Left lobe of liver (tissue), 2 donors: ENCODE measurements around the gene NOC4L. TPM values are rescaled to one million over a fixed set of nuclear protein-coding genes. Genes with fewer than 3 reads are reported as not detected.
"Not testable (repeated sequence)": the region's sequence is repeated elsewhere in the genome, so short reads cannot be mapped to it uniquely, and the experiment has no call there.

ENCODE experiments used
- ATAC-seq: fragments of 200-7000 bp; cut with Tn5 transposase; one replicate; pipeline ENCODE4 v1.9.1; 2020; ENCODE audit warnings: mild to moderate bottlenecking, moderate library complexity
- DNase-seq: peaks from one replicate; pipeline ENCODE4 v3.0.0-alpha.2; 2020; ENCODE audit warnings: low spot score
- total RNA-seq: library from RNA; stranded (reverse); gene quantifications from one replicate; pipeline ENCODE4 v1.2.1, GENCODE V29; 2021
- donor health status: DM: no; HTN: no; CAD: no; lungs with moderate emphysema.
- donor health status: DM: no; HTN: yes; CAD: no.

NOC4L gene
- total RNA-seq, 1 donor from 2014 or later: 9.9 TPM

GRCh38 chr12:132141976-132142678, 2.1 kb upstream of the NOC4L start:
- DNase-seq (peak; percentile 47), ATAC-seq (no peak)

GRCh38 chr12:132142679-132143335, 1.4 kb upstream of the NOC4L start:
- ATAC-seq: no peak
- DNase-seq: no peak

- ATAC-seq (peak; percentile 7), DNase-seq (peak; percentile 48)
Measured at GRCh38 chr12:132143336-132144071, 753 bp upstream of the NOC4L start.

- peak; percentile 53 for DNase-seq
- ATAC-seq: no peak
Measured at GRCh38 chr12:132144810-132145168, 532 bp downstream of the NOC4L start.

GRCh38 chr12:132145334-132145733, 1.1 kb downstream of the NOC4L start:
- ATAC-seq (no peak), DNase-seq (no peak)

- no peak for ATAC-seq
- DNase-seq: no peak
Measured at GRCh38 chr12:132146098-132146497, 1.8 kb downstream of the NOC4L start.

- no peak for ATAC-seq
- no peak for DNase-seq
Measured at GRCh38 chr12:132146772-132147422, 2.6 kb downstream of the NOC4L start.

- DNase-seq: no peak
- ATAC-seq: no peak
Measured at GRCh38 chr12:132147423-132148367, 3.4 kb downstream of the NOC4L start.

GRCh38 chr12:132148368-132149045, 4.2 kb downstream of the NOC4L start:
- ATAC-seq (no peak), DNase-seq (no peak)

- ATAC-seq, DNase-seq: not testable (repeated sequence)
Measured at GRCh38 chr12:132149526-132149925, 5.3 kb downstream of the NOC4L start.

- DNase-seq: no peak
Measured at GRCh38 chr12:132150780-132151144, 6.5 kb downstream of the NOC4L start.

GRCh38 chr12:132151145-132151765, 7.0 kb downstream of the NOC4L start:
- DNase-seq: no peak
- ATAC-seq: no peak

More at GRCh38 chr12:132150780-132151144, 6.5 kb downstream of the NOC4L start:
- no peak for ATAC-seq

- no peak for ATAC-seq
- DNase-seq: no peak
Measured at GRCh38 chr12:132151766-132152410, 7.6 kb downstream of the NOC4L start.

- no peak for ATAC-seq
- no peak for DNase-seq
Measured at GRCh38 chr12:132152411-132152821, 8.2 kb downstream of the NOC4L start.

GRCh38 chr12:132152953-132153352, 8.7 kb downstream of the NOC4L start:
- DNase-seq: no peak
- ATAC-seq: no peak

- DNase-seq: no peak
Measured at GRCh38 chr12:132153501-132154340, 9.5 kb downstream of the NOC4L start.

GRCh38 chr12:132154341-132154761, 10.1 kb downstream of the NOC4L start:
- ATAC-seq: peak; percentile 38
- no peak for DNase-seq

More at GRCh38 chr12:132153501-132154340, 9.5 kb downstream of the NOC4L start:
- ATAC-seq: peak; percentile 92
